GM12892 (cell line): ENCODE results near the gene FBXO10.

Experiments used
- POLR2A ChIP-seq: IDR thresholded peaks from 2 replicates; pipeline ENCODE4 v1.6.1; 2011; ENCODE audit warnings: low read depth, low read length, control low read depth
- POLR2AphosphoS5 ChIP-seq: IDR thresholded peaks from 2 replicates; pipeline ENCODE4 v1.6.1; 2011; ENCODE audit warnings: low read depth, low read length, control low read depth
- TAF1 ChIP-seq: IDR thresholded peaks from 2 replicates; pipeline ENCODE4 v1.6.1; 2011; ENCODE audit warnings: low read depth, mild to moderate bottlenecking, control low read depth, low read length, borderline replicate concordance

GRCh38 chr9:37564916-37565315, 11.3 kb downstream of the FBXO10 start:
- TF ChIP-seq POLR2AphosphoS5, result no peak
- TF ChIP-seq POLR2A, result no peak
- TF ChIP-seq TAF1, result no peak
